ENCODE data around the gene DEPP1. TPM values are rescaled to one million over a fixed set of nuclear protein-coding genes. Genes with fewer than 3 reads are reported as not detected.
A peak's percentile ranks its signal among the peaks of the same experiment; 100 is the strongest.

DEPP1 gene
- total and polyA plus RNA-seq, 10 of the 15 experiments (the other 5 are each of a cell fraction or from before 2014, with no cell fraction given): 1.7 to 12.1 (median 7.3) TPM

DNA sequence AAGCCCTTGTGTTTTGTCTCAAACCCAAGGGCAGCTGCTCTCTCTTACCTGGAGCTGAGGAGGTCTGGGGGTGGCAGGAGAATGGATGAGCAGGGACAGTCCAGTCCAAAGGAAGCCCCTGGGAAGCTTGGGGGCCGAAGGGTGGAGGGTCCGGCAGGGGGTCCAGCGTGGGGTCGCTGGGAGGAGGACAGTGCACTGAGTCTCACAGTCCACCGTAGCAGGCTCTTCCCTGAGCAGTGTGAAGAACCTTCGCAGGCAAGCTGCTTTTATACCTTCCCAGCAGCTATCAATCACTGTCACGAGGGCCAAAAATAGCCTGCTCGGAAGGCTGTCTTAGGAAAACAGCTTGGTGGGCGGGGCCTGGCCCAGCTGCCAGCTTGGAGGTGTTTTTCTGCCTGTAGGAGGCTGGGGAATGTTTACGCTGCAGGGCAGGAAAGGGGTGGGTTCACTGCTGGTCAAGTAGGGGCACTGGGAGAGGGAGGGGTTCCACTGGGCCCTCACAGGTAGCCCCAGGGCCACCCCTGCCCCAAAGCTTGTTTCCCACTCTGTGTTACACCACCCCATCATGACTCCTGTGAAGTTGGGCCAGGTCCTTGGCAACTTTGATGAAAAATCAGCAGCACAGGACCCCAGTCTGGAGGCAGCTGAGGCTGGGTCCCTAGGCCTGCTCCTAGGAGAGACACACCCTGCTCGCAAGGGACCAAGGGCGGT lies at the start of gene DEPP1 (continued):
- TF ChIP-seq, protein P1, sequence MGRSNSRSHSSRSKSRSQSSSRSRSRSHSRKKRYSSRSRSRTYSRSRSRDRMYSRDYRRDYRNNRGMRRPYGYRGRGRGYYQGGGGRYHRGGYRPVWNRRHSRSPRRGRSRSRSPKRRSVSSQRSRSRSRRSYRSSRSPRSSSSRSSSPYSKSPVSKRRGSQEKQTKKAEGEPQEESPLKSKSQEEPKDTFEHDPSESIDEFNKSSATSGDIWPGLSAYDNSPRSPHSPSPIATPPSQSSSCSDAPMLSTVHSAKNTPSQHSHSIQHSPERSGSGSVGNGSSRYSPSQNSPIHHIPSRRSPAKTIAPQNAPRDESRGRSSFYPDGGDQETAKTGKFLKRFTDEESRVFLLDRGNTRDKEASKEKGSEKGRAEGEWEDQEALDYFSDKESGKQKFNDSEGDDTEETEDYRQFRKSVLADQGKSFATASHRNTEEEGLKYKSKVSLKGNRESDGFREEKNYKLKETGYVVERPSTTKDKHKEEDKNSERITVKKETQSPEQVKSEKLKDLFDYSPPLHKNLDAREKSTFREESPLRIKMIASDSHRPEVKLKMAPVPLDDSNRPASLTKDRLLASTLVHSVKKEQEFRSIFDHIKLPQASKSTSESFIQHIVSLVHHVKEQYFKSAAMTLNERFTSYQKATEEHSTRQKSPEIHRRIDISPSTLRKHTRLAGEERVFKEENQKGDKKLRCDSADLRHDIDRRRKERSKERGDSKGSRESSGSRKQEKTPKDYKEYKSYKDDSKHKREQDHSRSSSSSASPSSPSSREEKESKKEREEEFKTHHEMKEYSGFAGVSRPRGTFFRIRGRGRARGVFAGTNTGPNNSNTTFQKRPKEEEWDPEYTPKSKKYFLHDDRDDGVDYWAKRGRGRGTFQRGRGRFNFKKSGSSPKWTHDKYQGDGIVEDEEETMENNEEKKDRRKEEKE (IDR thresholded peaks at IDR 0.05): no peak
- TF ChIP-seq MEF2B (IDR thresholded peaks at IDR 0.05; ENCODE audit: partially characterized antibody, poor library complexity, severe bottlenecking) (peak; percentile 96), ZNF217 (IDR thresholded peaks at IDR 0.05) (no peak), ZNF384 (IDR thresholded peaks at IDR 0.05; ENCODE audit: borderline replicate concordance, low read depth, low read length) (no peak), IRF5 (IDR thresholded peaks at IDR 0.05; ENCODE audit: borderline replicate concordance) (no peak), ZNF207 (IDR thresholded peaks at IDR 0.05; ENCODE audit: borderline replicate concordance) (0 out of 2 replicates have a peak, but pooled peaks have one; percentile 32), ESRRA (IDR thresholded peaks at IDR 0.05; ENCODE audit: low read length) (no peak), LARP7 (IDR thresholded peaks at IDR 0.05) (no peak), SMARCA5 (IDR thresholded peaks at IDR 0.05) (no peak), SKIL (IDR thresholded peaks at IDR 0.05; ENCODE audit: low read depth, poor library complexity, severe bottlenecking) (no peak), CTCF (IDR thresholded peaks at IDR 0.05 in 2 of 3, conservative IDR thresholded peaks at IDR 0.05 in 1 of 3; ENCODE audit: control insufficient read depth in 2 of 3, extremely low read depth in 1 of 3, insufficient read depth in 1 of 3, low read depth in 3 of 3, low read length in 3 of 3) (peak in 1 of 3 experiments; percentile 11; a peak in 1 of 6 replicates), BCL3 (IDR thresholded peaks at IDR 0.05; ENCODE audit: borderline replicate concordance, insufficient read depth, low read depth, low read length, poor library complexity, severe bottlenecking) (no peak), TCF7 (IDR thresholded peaks at IDR 0.05; ENCODE audit: borderline replicate concordance) (no peak)
- TF ChIP-seq, protein P2, sequence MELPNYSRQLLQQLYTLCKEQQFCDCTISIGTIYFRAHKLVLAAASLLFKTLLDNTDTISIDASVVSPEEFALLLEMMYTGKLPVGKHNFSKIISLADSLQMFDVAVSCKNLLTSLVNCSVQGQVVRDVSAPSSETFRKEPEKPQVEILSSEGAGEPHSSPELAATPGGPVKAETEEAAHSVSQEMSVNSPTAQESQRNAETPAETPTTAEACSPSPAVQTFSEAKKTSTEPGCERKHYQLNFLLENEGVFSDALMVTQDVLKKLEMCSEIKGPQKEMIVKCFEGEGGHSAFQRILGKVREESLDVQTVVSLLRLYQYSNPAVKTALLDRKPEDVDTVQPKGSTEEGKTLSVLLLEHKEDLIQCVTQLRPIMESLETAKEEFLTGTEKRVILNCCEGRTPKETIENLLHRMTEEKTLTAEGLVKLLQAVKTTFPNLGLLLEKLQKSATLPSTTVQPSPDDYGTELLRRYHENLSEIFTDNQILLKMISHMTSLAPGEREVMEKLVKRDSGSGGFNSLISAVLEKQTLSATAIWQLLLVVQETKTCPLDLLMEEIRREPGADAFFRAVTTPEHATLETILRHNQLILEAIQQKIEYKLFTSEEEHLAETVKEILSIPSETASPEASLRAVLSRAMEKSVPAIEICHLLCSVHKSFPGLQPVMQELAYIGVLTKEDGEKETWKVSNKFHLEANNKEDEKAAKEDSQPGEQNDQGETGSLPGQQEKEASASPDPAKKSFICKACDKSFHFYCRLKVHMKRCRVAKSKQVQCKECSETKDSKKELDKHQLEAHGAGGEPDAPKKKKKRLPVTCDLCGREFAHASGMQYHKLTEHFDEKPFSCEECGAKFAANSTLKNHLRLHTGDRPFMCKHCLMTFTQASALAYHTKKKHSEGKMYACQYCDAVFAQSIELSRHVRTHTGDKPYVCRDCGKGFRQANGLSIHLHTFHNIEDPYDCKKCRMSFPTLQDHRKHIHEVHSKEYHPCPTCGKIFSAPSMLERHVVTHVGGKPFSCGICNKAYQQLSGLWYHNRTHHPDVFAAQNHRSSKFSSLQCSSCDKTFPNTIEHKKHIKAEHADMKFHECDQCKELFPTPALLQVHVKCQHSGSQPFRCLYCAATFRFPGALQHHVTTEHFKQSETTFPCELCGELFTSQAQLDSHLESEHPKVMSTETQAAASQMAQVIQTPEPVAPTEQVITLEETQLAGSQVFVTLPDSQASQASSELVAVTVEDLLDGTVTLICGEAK (IDR thresholded peaks at IDR 0.05; ENCODE audit: borderline replicate concordance): no peak
